ENCODE data around the gene ZCCHC7.
"Not testable (repeated sequence)": the region's sequence is repeated elsewhere in the genome, so short reads cannot be mapped to it uniquely, and the experiment has no call there.

ZCCHC7 gene

GRCh38 chr9:37259951-37260350, 139.6 kb downstream of the ZCCHC7 start:
- no peak for DNase-seq

- no peak for DNase-seq
These were observed 142.0 kb downstream of the ZCCHC7 start for GRCh38 chr9:37262410-37262809.

GRCh38 chr9:37264539-37264938, 144.2 kb downstream of the ZCCHC7 start:
- DNase-seq, result no peak

- no peak for DNase-seq
These were observed 146.3 kb downstream of the ZCCHC7 start for GRCh38 chr9:37266630-37267029.

GRCh38 chr9:37269221-37269620, 148.8 kb downstream of the ZCCHC7 start:
- no peak for DNase-seq

- no peak for DNase-seq
These were observed 151.3 kb downstream of the ZCCHC7 start for GRCh38 chr9:37271679-37272078.

GRCh38 chr9:37273595-37273994, 153.2 kb downstream of the ZCCHC7 start:
- DNase-seq, result no peak

- no peak for DNase-seq
These were observed 161.2 kb downstream of the ZCCHC7 start for GRCh38 chr9:37281541-37281940.

GRCh38 chr9:37283730-37284325, 163.5 kb downstream of the ZCCHC7 start:
- DNase-seq, result no peak

- no peak for DNase-seq
These were observed 164.3 kb downstream of the ZCCHC7 start for GRCh38 chr9:37284636-37285035.

GRCh38 chr9:37286530-37287175, 166.3 kb downstream of the ZCCHC7 start:
- no peak for DNase-seq

- DNase-seq, result no peak
These were observed 166.9 kb downstream of the ZCCHC7 start for GRCh38 chr9:37287317-37287716.

- DNase-seq, result no peak
These were observed 169.3 kb downstream of the ZCCHC7 start for GRCh38 chr9:37289631-37290030.

- DNase-seq, result no peak
These were observed 170.1 kb downstream of the ZCCHC7 start for GRCh38 chr9:37290366-37290939.

- no peak for DNase-seq
These were observed 170.6 kb downstream of the ZCCHC7 start for GRCh38 chr9:37290940-37291485.

- not testable (repeated sequence) for DNase-seq
These were observed 171.4 kb downstream of the ZCCHC7 start for GRCh38 chr9:37291612-37292238.

GRCh38 chr9:37292896-37293295, 172.5 kb downstream of the ZCCHC7 start:
- DNase-seq, result no peak

GRCh38 chr9:37293664-37294524, 173.5 kb downstream of the ZCCHC7 start:
- no peak for DNase-seq

GRCh38 chr9:37295178-37295577, 174.8 kb downstream of the ZCCHC7 start:
- DNase-seq, result no peak

- DNase-seq, result no peak
These were observed 175.4 kb downstream of the ZCCHC7 start for GRCh38 chr9:37295796-37296195.

GRCh38 chr9:37297592-37297991, 177.2 kb downstream of the ZCCHC7 start:
- DNase-seq, result no peak

- DNase-seq, result no peak
These were observed 180.2 kb downstream of the ZCCHC7 start for GRCh38 chr9:37300620-37301019.

Data from activated CD4-positive, CD25-positive, alpha-beta regulatory T cell (primary cell).